ENCODE results near the gene ANKFN1.
A peak's percentile ranks its signal among the peaks of the same experiment; 100 is the strongest.

Gene ANKFN1

GRCh38 chr17:56177361-56177760 lies 24.1 kb downstream of the ANKFN1 start:
- DNase-seq (ENCODE audit: low read depth) = no peak
- H3K4me3 ChIP-seq (ENCODE audit: low read depth, low read length) = no peak overlapping the region
- TF ChIP-seq CTCF (conservative IDR thresholded peaks at IDR 0.05; ENCODE audit: low read depth, low read length) = no peak

- no peak for TF ChIP-seq CTCF (conservative IDR thresholded peaks at IDR 0.05; ENCODE audit: low read depth, low read length)
- DNase-seq (ENCODE audit: low read depth) = no peak
- H3K4me3 ChIP-seq (ENCODE audit: low read depth, low read length) = no peak overlapping the region
These were observed 24.9 kb downstream of the ANKFN1 start for GRCh38 chr17:56178203-56178602.

- no peak overlapping the region for H3K4me3 ChIP-seq (ENCODE audit: low read depth, low read length)
- TF ChIP-seq CTCF (conservative IDR thresholded peaks at IDR 0.05; ENCODE audit: low read depth, low read length) = no peak
- DNase-seq (ENCODE audit: low read depth) = no peak
These were observed 28.8 kb downstream of the ANKFN1 start for GRCh38 chr17:56182081-56182480.

GRCh38 chr17:56184650-56185049 lies 31.4 kb downstream of the ANKFN1 start:
- TF ChIP-seq CTCF (conservative IDR thresholded peaks at IDR 0.05; ENCODE audit: low read depth, low read length) = no peak
- DNase-seq (ENCODE audit: low read depth) = peak; percentile 78
- H3K4me3 ChIP-seq (ENCODE audit: low read depth, low read length) = no peak overlapping the region

GRCh38 chr17:56185491-56186221 lies 32.4 kb downstream of the ANKFN1 start:
- H3K4me3 ChIP-seq (ENCODE audit: low read depth, low read length) = no peak overlapping the region
- peak; percentile 59 for DNase-seq (ENCODE audit: low read depth)
- no peak for TF ChIP-seq CTCF (conservative IDR thresholded peaks at IDR 0.05; ENCODE audit: low read depth, low read length)

- no peak for TF ChIP-seq CTCF (conservative IDR thresholded peaks at IDR 0.05; ENCODE audit: low read depth, low read length)
- no peak overlapping the region for H3K4me3 ChIP-seq (ENCODE audit: low read depth, low read length)
- DNase-seq (ENCODE audit: low read depth) = peak; percentile 83
These were observed 33.0 kb downstream of the ANKFN1 start for GRCh38 chr17:56186222-56186786.

- peak; percentile 19 for DNase-seq (ENCODE audit: low read depth)
- TF ChIP-seq CTCF (conservative IDR thresholded peaks at IDR 0.05; ENCODE audit: low read depth, low read length) = no peak
- H3K4me3 ChIP-seq (ENCODE audit: low read depth, low read length) = no peak overlapping the region
These were observed 50.2 kb downstream of the ANKFN1 start for GRCh38 chr17:56203430-56203829.
